Neural progenitor cell (in vitro differentiated cells): Measurements from ENCODE around the gene DNAL4.

Experiments used
- CTCF ChIP-seq: fragments of 200-600 bp; sonication (generic); IDR thresholded peaks from 2 replicates; pipeline ENCODE4 v1.5.1; 2017; ENCODE audit warnings: antibody characterized with exemption, mild to moderate bottlenecking
- EZH2 ChIP-seq: fragments of 200-600 bp; sonication (generic); IDR thresholded peaks from 2 replicates; pipeline ENCODE4 v1.6.1; 2017; ENCODE audit warnings: antibody characterized with exemption, mild to moderate bottlenecking, moderate library complexity
- EZH2phosphoT487 ChIP-seq: fragments of 200-600 bp; sonication (generic); IDR thresholded peaks from 2 replicates; pipeline ENCODE4 v1.6.1; 2017; ENCODE audit warnings: antibody characterized with exemption

DNA sequence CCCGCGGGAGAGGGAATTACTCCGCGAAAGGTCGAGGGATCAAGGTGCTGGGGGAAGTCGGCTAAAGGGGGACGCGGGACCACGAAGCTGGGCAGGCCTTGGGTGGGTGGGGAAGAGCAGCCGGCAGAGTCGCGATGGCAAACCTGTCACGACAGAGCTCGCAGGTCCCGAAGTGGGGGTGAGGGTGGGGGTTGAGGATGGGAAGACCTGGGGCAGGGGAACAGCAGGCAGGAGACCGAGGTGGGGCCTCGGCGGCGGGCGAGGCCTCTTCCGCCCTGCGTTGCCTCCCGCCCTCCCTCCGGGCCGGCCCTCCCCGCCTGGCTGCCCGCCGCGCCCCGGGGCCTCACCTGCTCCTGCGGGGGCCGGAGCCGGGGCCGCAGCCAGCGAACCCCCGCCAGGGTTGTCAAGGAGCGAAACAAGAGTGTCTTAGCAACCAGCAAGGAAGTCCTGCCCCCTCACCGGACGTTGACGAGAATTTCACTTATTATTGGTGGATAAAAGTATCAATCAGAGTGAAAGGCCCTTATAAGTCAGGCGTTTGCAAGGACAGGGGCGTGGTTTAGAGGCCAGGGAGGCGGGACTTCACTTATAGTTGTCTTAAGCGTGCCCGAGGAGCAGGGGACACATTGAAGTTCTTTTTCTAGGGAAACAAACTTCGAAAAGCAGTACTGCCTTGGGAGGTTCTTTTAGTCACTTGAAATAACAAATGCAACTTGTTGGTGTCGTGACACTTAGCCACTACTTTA is at the start of gene DNAL4:
- TF ChIP-seq CTCF = no peak
- TF ChIP-seq EZH2 = no peak
- no peak for TF ChIP-seq EZH2phosphoT487
